Transverse colon (tissue), 4 donors: Measurements from ENCODE around the gene PRICKLE2. TPM values are rescaled to one million over a fixed set of nuclear protein-coding genes. Genes with fewer than 3 reads are reported as not detected.

ENCODE experiments used
- DNase-seq: peaks from one replicate; pipeline ENCODE4 v3.0.0-alpha.2; 2019
- H3K27ac ChIP-seq, 4 donors: fragments of 200-600 bp; sonication (generic); 2 replicates each; pipeline ENCODE4 v1.5.1; 2016 to 2018; ENCODE audit warnings: inconsistent platforms in 4 of 4
- H3K27me3 ChIP-seq: fragments of 200-600 bp; sonication (generic); 2 replicates; pipeline ENCODE4 v1.5.1; 2017; ENCODE audit warnings: inconsistent platforms
- H3K36me3 ChIP-seq, 4 donors: fragments of 200-600 bp; sonication (generic); 2 replicates each; pipeline ENCODE4 v1.5.1; 2017 to 2019; ENCODE audit warnings: inconsistent platforms in 4 of 4
- H3K4me1 ChIP-seq, 4 donors: fragments of 200-600 bp; sonication (generic); 2 replicates each; pipeline ENCODE4 v1.5.1; 2017 to 2020; ENCODE audit warnings: inconsistent platforms in 4 of 4
- H3K4me3 ChIP-seq, 4 donors: fragments of 200-600 bp; sonication (generic); 1 replicate in 1 of 4; 2 replicates in 3 of 4; pipeline versions ENCODE4 v1.5.1 to v1.6.1; 2017 to 2019; ENCODE audit warnings: inconsistent platforms in 4 of 4
- H3K9me3 ChIP-seq, 2 donors: fragments of 200-600 bp; sonication (generic); 2 replicates each; pipeline ENCODE4 v1.5.1; 2017 to 2019; ENCODE audit warnings: inconsistent platforms in 2 of 2
- CTCF ChIP-seq, 5 experiments: fragments of 200-600 bp in 3 of 5; fragments of 450-650 bp in 2 of 5; sonication (generic) in 3 of 5; IDR thresholded peaks; 1 replicate in 2 of 5; 2 replicates in 3 of 5; pipeline ENCODE4 v1.5.1; 2016 to 2017; ENCODE audit warnings: antibody characterized with exemption in 5 of 5, inconsistent platforms in 3 of 5, mild to moderate bottlenecking in 2 of 5, moderate library complexity in 1 of 5
- EP300 ChIP-seq: sonication (generic); formaldehyde crosslinking; IDR thresholded peaks from one replicate; pipeline ENCODE4 v1.6.1; 2017; ENCODE audit warnings: antibody characterized with exemption, low read depth
- POLR2A ChIP-seq: fragments of 450-650 bp; IDR thresholded peaks from one replicate; pipeline ENCODE4 v1.6.1; 2016; ENCODE audit warnings: antibody characterized with exemption, mild to moderate bottlenecking, moderate library complexity
- POLR2AphosphoS5 ChIP-seq, 3 donors: sonication (generic); formaldehyde crosslinking; IDR thresholded peaks; one replicate each; pipeline ENCODE4 v1.6.1; 2016; ENCODE audit warnings: antibody characterized with exemption in 3 of 3
- WGBS, 2 donors: methylation state at CpG; one replicate each; pipeline ENCODE4 v1.1.5; 2018; ENCODE audit warnings: low coverage in 1 of 2; 5-methylcytosine and 5-hydroxymethylcytosine counted together
- in situ Hi-C, 4 donors: fragments of 200-750 bp; cut with MboI; loops; one replicate each; pipeline versions ENCODE4 v1.15.0 to v1.15.1; 2017; ENCODE audit warnings: low sequenced_read_pairs in 3 of 4, low pct_ligation_motif_present in 1 of 4, low pct_unique_long_range_greater_than_20kb in 1 of 4
- intact Hi-C: fragments of 100-400 bp; cut with DNase I; formaldehyde crosslinking; loops from one replicate; pipeline ENCODE4 v1.15.1; 2023; ENCODE audit warnings: low total_unique reads
- total RNA-seq, 4 donors: library from RNA; depleted of rRNA; stranded (reverse); fragments of >200 nt; gene quantifications; one replicate each; pipeline ENCODE4 v1.1.0, GENCODE V29; 2016

PRICKLE2 gene
- total RNA-seq, 4 donors from 2014 or later: 8.5 to 38.4 (median 17.4) TPM

GRCh38 chr3:64082961-64083541 lies 142.2 kb downstream of the PRICKLE2 start:
- H3K27ac ChIP-seq: no peak overlapping the region
- intact Hi-C loops: no loop called here
- TF ChIP-seq CTCF (IDR thresholded peaks at IDR 0.05) (no peak), POLR2AphosphoS5 (IDR thresholded peaks at IDR 0.05) (no peak), POLR2A (no peak)
- DNase-seq: no peak
- H3K9me3 ChIP-seq: no peaks in the 10 kb centered on the region
- 70% methylated on average over 2 to 7 of the region's 7 CpGs for WGBS, 2 donors
- H3K4me1 ChIP-seq: no peaks in the 10 kb centered on the region
- no peaks in the 10 kb centered on the region for H3K36me3 ChIP-seq
- no peaks in the 10 kb centered on the region for H3K27me3 ChIP-seq
- H3K4me3 ChIP-seq: no peak overlapping the region
- in situ Hi-C loops: no loop called here

- 77 to 83% methylated on average over 3 of the region's 3 CpGs for WGBS, 2 donors
- Histone ChIP-seq H3K4me3 (no peak overlapping the region), H3K27ac (no peak overlapping the region), H3K27me3 (no peaks in the 10 kb centered on the region), H3K4me1 (no peaks in the 10 kb centered on the region), H3K36me3 (no peaks in the 10 kb centered on the region), H3K9me3 (no peaks in the 10 kb centered on the region)
- TF ChIP-seq POLR2A: no peak
- no peak for TF ChIP-seq EP300
- no peak for TF ChIP-seq CTCF (IDR thresholded peaks at IDR 0.05)
- no peak for TF ChIP-seq POLR2AphosphoS5 (IDR thresholded peaks at IDR 0.05)
- in situ Hi-C loops (no loop called here), intact Hi-C loops (no loop called here)
- no peak for DNase-seq
Measured at GRCh38 chr3:64082411-64082810, 142.9 kb downstream of the PRICKLE2 start.

- DNase-seq: no peak
- in situ Hi-C loops (no loop called here), intact Hi-C loops (no loop called here)
- Histone ChIP-seq H3K27me3 (no peaks in the 10 kb centered on the region), H3K4me1 (no peaks in the 10 kb centered on the region), H3K9me3 (no peaks in the 10 kb centered on the region), H3K27ac (no peak overlapping the region), H3K36me3 (no peaks in the 10 kb centered on the region), H3K4me3 (no peak overlapping the region)
- 88% methylated on average over 1 of the region's 1 CpG; no CpG with 5 or more reads in 1 of the 2 donors for WGBS, 2 donors
- TF ChIP-seq POLR2A (no peak), EP300 (no peak), CTCF (IDR thresholded peaks at IDR 0.05) (no peak), POLR2AphosphoS5 (IDR thresholded peaks at IDR 0.05) (no peak)
Measured at GRCh38 chr3:64081235-64081630, 144.0 kb downstream of the PRICKLE2 start.

- TF ChIP-seq POLR2AphosphoS5 (IDR thresholded peaks at IDR 0.05): no peak
- no peak for TF ChIP-seq EP300
- no peak for TF ChIP-seq POLR2A
- no peak for TF ChIP-seq CTCF (IDR thresholded peaks at IDR 0.05)
- H3K4me3 ChIP-seq: no peak overlapping the region
- in situ Hi-C loops: no loop called here
- intact Hi-C loops: no loop called here
- H3K9me3 ChIP-seq: no peaks in the 10 kb centered on the region
- no peak for DNase-seq
- H3K4me1 ChIP-seq: no peaks in the 10 kb centered on the region
- WGBS, 2 donors: 69 to 86% methylated on average over 1 of the region's 1 CpG
- H3K27me3 ChIP-seq: no peaks in the 10 kb centered on the region
- no peaks in the 10 kb centered on the region for H3K36me3 ChIP-seq
- H3K27ac ChIP-seq: no peak overlapping the region
Measured at GRCh38 chr3:64080616-64081234, 144.5 kb downstream of the PRICKLE2 start.
